GM12878 (cell line): Measurements from ENCODE around the gene CPNE5.

Experiments used
- BHLHE40 ChIP-seq, 2 experiments: fragments of 450-650 bp in 1 of 2; IDR thresholded peaks; 2 replicates each; pipeline ENCODE4 v1.6.1; 2011 to 2017; ENCODE audit warnings: low read depth in 2 of 2, borderline replicate concordance in 1 of 2, improper control_type of control experiment in 1 of 2, low read length in 1 of 2, mild to moderate bottlenecking in 1 of 2
- CHD2 ChIP-seq: IDR thresholded peaks from 2 replicates; pipeline ENCODE4 v1.6.1; 2011; ENCODE audit warnings: low read depth, low read length, improper control_type of control experiment, borderline replicate concordance
- EP300 ChIP-seq, 2 experiments: fragments of 150-350 bp in 1 of 2; IDR thresholded peaks; 2 replicates each; pipeline ENCODE4 v1.6.1; 2011 to 2012; ENCODE audit warnings: low read depth in 2 of 2, low read length in 2 of 2, borderline replicate concordance in 1 of 2, improper control_type of control experiment in 1 of 2, inconsistent platforms in 1 of 2; ENCODE audit not compliant: control insufficient read depth in 1 of 2
- EZH2 ChIP-seq: IDR thresholded peaks from 2 replicates; pipeline ENCODE4 v1.6.1; 2012; ENCODE audit warnings: low read depth, mild to moderate bottlenecking, control low read depth, inconsistent platforms, low read length, borderline replicate concordance; ENCODE audit not compliant: control insufficient read depth
- MXI1 ChIP-seq: fragments of 150-350 bp; IDR thresholded peaks from 2 replicates; pipeline ENCODE4 v1.6.1; 2011; ENCODE audit warnings: low read depth, mild to moderate bottlenecking, inconsistent platforms, low read length, improper control_type of control experiment
- POLR2A ChIP-seq: IDR thresholded peaks from 2 replicates; pipeline ENCODE4 v1.6.1; 2011; ENCODE audit warnings: low read depth, mild to moderate bottlenecking, low read length
- RBBP5 ChIP-seq: fragments of 200-600 bp; sonication (generic); conservative IDR thresholded peaks from 2 replicates; pipeline ENCODE4 v1.6.1; 2016
- SIX5 ChIP-seq: IDR thresholded peaks from 2 replicates; pipeline ENCODE4 v1.6.1; 2011; ENCODE audit warnings: mild to moderate bottlenecking, low read depth, low read length, moderate library complexity; ENCODE audit not compliant: severe bottlenecking
- SPI1 ChIP-seq: IDR thresholded peaks from 2 replicates; pipeline ENCODE4 v1.6.1; 2011; ENCODE audit warnings: low read depth, mild to moderate bottlenecking, low read length, moderate library complexity, borderline replicate concordance; ENCODE audit not compliant: insufficient read depth
- ZNF24 ChIP-seq: fragments of 450-650 bp; IDR thresholded peaks from 2 replicates; pipeline ENCODE4 v1.6.1; 2017; ENCODE audit warnings: antibody characterized with exemption, mild to moderate bottlenecking
- TF ChIP-seq, protein P1 (sequence below), 3 experiments: IDR thresholded peaks in 2 of 3; conservative IDR thresholded peaks in 1 of 3; 2 replicates each; pipeline ENCODE4 v1.5.1; 2011; ENCODE audit warnings: low read depth in 3 of 3, low read length in 3 of 3, mild to moderate bottlenecking in 3 of 3, control low read depth in 2 of 3, moderate library complexity in 2 of 3, inconsistent platforms in 1 of 3, mixed read lengths in 1 of 3; ENCODE audit not compliant: control insufficient read depth in 2 of 3, insufficient read depth in 1 of 3; ENCODE audit errors: extremely low read depth in 1 of 3
- TF ChIP-seq, protein P2 (sequence below): IDR thresholded peaks from 2 replicates; pipeline ENCODE4 v1.6.1; 2012; ENCODE audit warnings: mild to moderate bottlenecking, low read depth, low read length

DNA sequence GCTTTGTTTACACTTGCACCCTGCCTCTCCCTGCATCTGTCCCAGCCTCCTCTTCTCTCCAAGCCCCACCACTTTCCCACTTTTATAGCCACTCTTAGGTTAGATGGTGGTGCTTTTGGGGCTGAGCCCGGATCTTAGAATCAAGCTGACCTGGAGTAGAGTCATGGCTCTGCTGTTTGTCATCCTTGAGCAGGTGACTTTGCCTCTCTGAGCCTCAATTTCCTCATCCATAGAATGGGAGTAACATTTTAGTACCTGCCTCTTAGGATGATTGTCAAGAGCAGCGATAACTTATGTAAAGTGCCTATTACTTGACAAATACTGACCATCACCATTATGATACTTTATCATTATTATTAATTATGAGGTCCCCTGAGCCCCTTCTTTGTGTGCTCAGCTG is 48.2 kb downstream of the CPNE5 start:
- TF ChIP-seq POLR2A (no peak), ZNF24 (no peak), BHLHE40 (IDR thresholded peaks at IDR 0.05; ENCODE audit: borderline replicate concordance in 1 of 2, low read depth in 2 of 2, low read length in 1 of 2) (no peak), RBBP5 (no peak), EP300 (IDR thresholded peaks at IDR 0.05; ENCODE audit: borderline replicate concordance in 1 of 2, control insufficient read depth in 1 of 2, low read depth in 2 of 2, low read length in 2 of 2) (no peak), MXI1 (no peak), EZH2 (no peak), SIX5 (no peak), SPI1 (no peak), CHD2 (no peak)
- TF ChIP-seq, protein P1, sequence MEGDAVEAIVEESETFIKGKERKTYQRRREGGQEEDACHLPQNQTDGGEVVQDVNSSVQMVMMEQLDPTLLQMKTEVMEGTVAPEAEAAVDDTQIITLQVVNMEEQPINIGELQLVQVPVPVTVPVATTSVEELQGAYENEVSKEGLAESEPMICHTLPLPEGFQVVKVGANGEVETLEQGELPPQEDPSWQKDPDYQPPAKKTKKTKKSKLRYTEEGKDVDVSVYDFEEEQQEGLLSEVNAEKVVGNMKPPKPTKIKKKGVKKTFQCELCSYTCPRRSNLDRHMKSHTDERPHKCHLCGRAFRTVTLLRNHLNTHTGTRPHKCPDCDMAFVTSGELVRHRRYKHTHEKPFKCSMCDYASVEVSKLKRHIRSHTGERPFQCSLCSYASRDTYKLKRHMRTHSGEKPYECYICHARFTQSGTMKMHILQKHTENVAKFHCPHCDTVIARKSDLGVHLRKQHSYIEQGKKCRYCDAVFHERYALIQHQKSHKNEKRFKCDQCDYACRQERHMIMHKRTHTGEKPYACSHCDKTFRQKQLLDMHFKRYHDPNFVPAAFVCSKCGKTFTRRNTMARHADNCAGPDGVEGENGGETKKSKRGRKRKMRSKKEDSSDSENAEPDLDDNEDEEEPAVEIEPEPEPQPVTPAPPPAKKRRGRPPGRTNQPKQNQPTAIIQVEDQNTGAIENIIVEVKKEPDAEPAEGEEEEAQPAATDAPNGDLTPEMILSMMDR (IDR thresholded peaks at IDR 0.05 in 2 of 3, conservative IDR thresholded peaks at IDR 0.05 in 1 of 3; ENCODE audit: control insufficient read depth in 2 of 3, extremely low read depth in 1 of 3, insufficient read depth in 1 of 3, low read depth in 3 of 3, low read length in 3 of 3): no peak
- TF ChIP-seq, protein P2, sequence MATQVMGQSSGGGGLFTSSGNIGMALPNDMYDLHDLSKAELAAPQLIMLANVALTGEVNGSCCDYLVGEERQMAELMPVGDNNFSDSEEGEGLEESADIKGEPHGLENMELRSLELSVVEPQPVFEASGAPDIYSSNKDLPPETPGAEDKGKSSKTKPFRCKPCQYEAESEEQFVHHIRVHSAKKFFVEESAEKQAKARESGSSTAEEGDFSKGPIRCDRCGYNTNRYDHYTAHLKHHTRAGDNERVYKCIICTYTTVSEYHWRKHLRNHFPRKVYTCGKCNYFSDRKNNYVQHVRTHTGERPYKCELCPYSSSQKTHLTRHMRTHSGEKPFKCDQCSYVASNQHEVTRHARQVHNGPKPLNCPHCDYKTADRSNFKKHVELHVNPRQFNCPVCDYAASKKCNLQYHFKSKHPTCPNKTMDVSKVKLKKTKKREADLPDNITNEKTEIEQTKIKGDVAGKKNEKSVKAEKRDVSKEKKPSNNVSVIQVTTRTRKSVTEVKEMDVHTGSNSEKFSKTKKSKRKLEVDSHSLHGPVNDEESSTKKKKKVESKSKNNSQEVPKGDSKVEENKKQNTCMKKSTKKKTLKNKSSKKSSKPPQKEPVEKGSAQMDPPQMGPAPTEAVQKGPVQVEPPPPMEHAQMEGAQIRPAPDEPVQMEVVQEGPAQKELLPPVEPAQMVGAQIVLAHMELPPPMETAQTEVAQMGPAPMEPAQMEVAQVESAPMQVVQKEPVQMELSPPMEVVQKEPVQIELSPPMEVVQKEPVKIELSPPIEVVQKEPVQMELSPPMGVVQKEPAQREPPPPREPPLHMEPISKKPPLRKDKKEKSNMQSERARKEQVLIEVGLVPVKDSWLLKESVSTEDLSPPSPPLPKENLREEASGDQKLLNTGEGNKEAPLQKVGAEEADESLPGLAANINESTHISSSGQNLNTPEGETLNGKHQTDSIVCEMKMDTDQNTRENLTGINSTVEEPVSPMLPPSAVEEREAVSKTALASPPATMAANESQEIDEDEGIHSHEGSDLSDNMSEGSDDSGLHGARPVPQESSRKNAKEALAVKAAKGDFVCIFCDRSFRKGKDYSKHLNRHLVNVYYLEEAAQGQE: no peak
